NCI-H748 (cell line): Measurements from ENCODE around the gene TSPEAR.
A peak's percentile ranks its signal among the peaks of the same experiment; 100 is the strongest.

Experiments
- DNase-seq: peaks from one replicate; lab custom pipeline; 2025; ENCODE audit not compliant: unreplicated experiment; lab: John Stamatoyannopoulos, UW

The TSPEAR gene

GRCh38 chr21:44521928-44522752, 189.2 kb downstream of the TSPEAR start:
- DNase-seq: no peak

- no peak for DNase-seq
Observed at GRCh38 chr21:44521301-44521927, 190.0 kb downstream of the TSPEAR start.

GRCh38 chr21:44520326-44521300, 190.8 kb downstream of the TSPEAR start:
- no peak for DNase-seq

- no peak for DNase-seq
Observed at GRCh38 chr21:44519346-44520325, 191.7 kb downstream of the TSPEAR start.

GRCh38 chr21:44518686-44519085, 192.7 kb downstream of the TSPEAR start:
- DNase-seq: no peak

GRCh38 chr21:44517175-44517899, 194.0 kb downstream of the TSPEAR start:
- DNase-seq: peak; percentile 11

- no peak for DNase-seq
Observed at GRCh38 chr21:44516828-44517174, 194.6 kb downstream of the TSPEAR start.

GRCh38 chr21:44516342-44516741, 195.0 kb downstream of the TSPEAR start:
- DNase-seq: no peak

- no peak for DNase-seq
Observed at GRCh38 chr21:44515359-44516165, 195.8 kb downstream of the TSPEAR start.

- no peak for DNase-seq
Observed at GRCh38 chr21:44514746-44515358, 196.5 kb downstream of the TSPEAR start.

GRCh38 chr21:44514218-44514520, 197.2 kb downstream of the TSPEAR start:
- no peak for DNase-seq

GRCh38 chr21:44513389-44514217, 197.8 kb downstream of the TSPEAR start:
- no peak for DNase-seq

GRCh38 chr21:44512496-44513388, 198.6 kb downstream of the TSPEAR start:
- no peak for DNase-seq

- no peak for DNase-seq
Observed at GRCh38 chr21:44511938-44512275, 199.5 kb downstream of the TSPEAR start.

GRCh38 chr21:44511219-44511937, 200.0 kb downstream of the TSPEAR start:
- DNase-seq: no peak
